ENCODE results near the gene SPNS3. TPM values are rescaled to one million over a fixed set of nuclear protein-coding genes. Genes with fewer than 3 reads are reported as not detected.

SPNS3 gene
- polyA plus RNA-seq, 1 donor from 2014 or later = 0.94 TPM

- no peak overlapping the region for H3K4me3 Mint-ChIP-seq
- peaks cover 6 to 14% (median 11%) of the 10 kb centered on the region in 3 donors for H3K4me1 Mint-ChIP-seq
- peak overlapping the region in 1 of 3 donors; percentile 53 for H3K27ac Mint-ChIP-seq
- H3K9me3 Mint-ChIP-seq = no peaks in the 10 kb centered on the region
- peaks cover 10% of the 10 kb centered on the region for H3K27me3 Mint-ChIP-seq
- H3K36me3 Mint-ChIP-seq = peaks cover 2% of the 10 kb centered on the region
These were observed 93.4 kb downstream of the SPNS3 start for GRCh38 chr17:4527134-4527533.

- Mint-ChIP-seq H3K4me1 (peaks cover 6 to 14% (median 11%) of the 10 kb centered on the region in 3 donors), H3K36me3 (peaks cover 2% of the 10 kb centered on the region), H3K27me3 (peaks cover 9% of the 10 kb centered on the region), H3K9me3 (no peaks in the 10 kb centered on the region), H3K27ac (no peak overlapping the region), H3K4me3 (no peak overlapping the region)
These were observed 93.9 kb downstream of the SPNS3 start for GRCh38 chr17:4527566-4528125.

- H3K9me3 Mint-ChIP-seq = no peaks in the 10 kb centered on the region
- peaks cover 0 to 5% (median 4%) of the 10 kb centered on the region in 3 donors for H3K4me1 Mint-ChIP-seq
- H3K27ac Mint-ChIP-seq = peak overlapping the region in 1 of 3 donors; percentile 51
- peaks cover 9% of the 10 kb centered on the region for H3K27me3 Mint-ChIP-seq
- H3K4me3 Mint-ChIP-seq = no peak overlapping the region
- H3K36me3 Mint-ChIP-seq = peaks cover 2% of the 10 kb centered on the region
These were observed 95.9 kb downstream of the SPNS3 start for GRCh38 chr17:4529533-4530152.

GRCh38 chr17:4530799-4531730 is 97.3 kb downstream of the SPNS3 start:
- Mint-ChIP-seq H3K27ac (no peak overlapping the region), H3K9me3 (no peaks in the 10 kb centered on the region), H3K4me3 (no peak overlapping the region), H3K27me3 (peaks cover 8% of the 10 kb centered on the region), H3K36me3 (peaks cover 2% of the 10 kb centered on the region), H3K4me1 (peaks cover 0 to 5% (median 5%) of the 10 kb centered on the region in 3 donors)

GRCh38 chr17:4531988-4532736 is 98.4 kb downstream of the SPNS3 start:
- peaks cover 2% of the 10 kb centered on the region for H3K36me3 Mint-ChIP-seq
- no peaks in the 10 kb centered on the region for H3K9me3 Mint-ChIP-seq
- H3K27me3 Mint-ChIP-seq = peaks cover 8% of the 10 kb centered on the region
- H3K27ac Mint-ChIP-seq = no peak overlapping the region
- no peak overlapping the region for H3K4me3 Mint-ChIP-seq
- H3K4me1 Mint-ChIP-seq = peaks cover 0 to 11% (median 4%) of the 10 kb centered on the region in 3 donors

GRCh38 chr17:4532860-4533522 is 99.3 kb downstream of the SPNS3 start:
- Mint-ChIP-seq H3K36me3 (peaks cover 2% of the 10 kb centered on the region), H3K4me1 (peaks cover 0 to 8% (median 0%) of the 10 kb centered on the region in 3 donors), H3K4me3 (no peak overlapping the region), H3K27me3 (peaks cover 8% of the 10 kb centered on the region), H3K27ac (no peak overlapping the region), H3K9me3 (no peaks in the 10 kb centered on the region)

GRCh38 chr17:4533523-4534504 is 100.1 kb downstream of the SPNS3 start:
- Mint-ChIP-seq H3K27ac (peak overlapping the region in 1 of 3 donors; percentile 31), H3K9me3 (no peaks in the 10 kb centered on the region), H3K36me3 (peaks cover 2% of the 10 kb centered on the region), H3K27me3 (peaks cover 8% of the 10 kb centered on the region), H3K4me1 (peaks cover 0 to 8% (median 0%) of the 10 kb centered on the region in 3 donors), H3K4me3 (no peak overlapping the region)

- H3K9me3 Mint-ChIP-seq = no peaks in the 10 kb centered on the region
- H3K36me3 Mint-ChIP-seq = peaks cover 2% of the 10 kb centered on the region
- no peak overlapping the region for H3K27ac Mint-ChIP-seq
These were observed 100.8 kb downstream of the SPNS3 start for GRCh38 chr17:4534515-4534914.

GRCh38 chr17:4534928-4535666 is 101.4 kb downstream of the SPNS3 start:
- H3K36me3 Mint-ChIP-seq = peaks cover 2% of the 10 kb centered on the region
- no peaks in the 10 kb centered on the region for H3K9me3 Mint-ChIP-seq
- peaks cover 0 to 10% (median 0%) of the 10 kb centered on the region in 3 donors for H3K4me1 Mint-ChIP-seq
- H3K27me3 Mint-ChIP-seq = peaks cover 6% of the 10 kb centered on the region
- H3K4me3 Mint-ChIP-seq = no peak overlapping the region
- H3K27ac Mint-ChIP-seq = no peak overlapping the region

More at GRCh38 chr17:4534515-4534914, 100.8 kb downstream of the SPNS3 start:
- peaks cover 8% of the 10 kb centered on the region for H3K27me3 Mint-ChIP-seq
- H3K4me1 Mint-ChIP-seq = peaks cover 0 to 8% (median 0%) of the 10 kb centered on the region in 3 donors
- no peak overlapping the region for H3K4me3 Mint-ChIP-seq

GRCh38 chr17:4535667-4536258 is 102.0 kb downstream of the SPNS3 start:
- H3K36me3 Mint-ChIP-seq = peaks cover 2% of the 10 kb centered on the region
- peaks cover 0 to 10% (median 0%) of the 10 kb centered on the region in 3 donors for H3K4me1 Mint-ChIP-seq
- peaks cover 6% of the 10 kb centered on the region for H3K27me3 Mint-ChIP-seq
- H3K9me3 Mint-ChIP-seq = no peaks in the 10 kb centered on the region
- H3K27ac Mint-ChIP-seq = no peak overlapping the region
- H3K4me3 Mint-ChIP-seq = no peak overlapping the region

GRCh38 chr17:4536259-4536741 is 102.6 kb downstream of the SPNS3 start:
- no peak overlapping the region for H3K27ac Mint-ChIP-seq
- peak overlapping the region in 1 of 4 donors; percentile 45 for H3K4me3 Mint-ChIP-seq
- H3K27me3 Mint-ChIP-seq = peaks cover 6% of the 10 kb centered on the region
- H3K36me3 Mint-ChIP-seq = peaks cover 2% of the 10 kb centered on the region
- H3K4me1 Mint-ChIP-seq = peaks cover 0 to 10% (median 0%) of the 10 kb centered on the region in 3 donors
- no peaks in the 10 kb centered on the region for H3K9me3 Mint-ChIP-seq

- H3K27ac Mint-ChIP-seq = no peak overlapping the region
- H3K4me1 Mint-ChIP-seq = peaks cover 0 to 10% (median 0%) of the 10 kb centered on the region in 3 donors
- no peaks in the 10 kb centered on the region for H3K9me3 Mint-ChIP-seq
- peaks cover 6% of the 10 kb centered on the region for H3K27me3 Mint-ChIP-seq
- peaks cover 2% of the 10 kb centered on the region for H3K36me3 Mint-ChIP-seq
- no peak overlapping the region for H3K4me3 Mint-ChIP-seq
These were observed 103.1 kb downstream of the SPNS3 start for GRCh38 chr17:4536742-4537411.
